ENCODE data around the gene ZNRF3. TPM values are rescaled to one million over a fixed set of nuclear protein-coding genes. Genes with fewer than 3 reads are reported as not detected.

Gene ZNRF3
- total RNA-seq, result 10 to 100 TPM in 1 of 2 donors, 1 to 10 TPM in 1; 8.8 to 13.1 TPM
- 10 to 100 TPM; 24.9 to 30.4 (median 28.6) TPM for polyA plus RNA-seq (ENCODE audit: insufficient read length in 6 of 6)
- long read RNA-seq, donor 1, full-length matches to known transcripts, result 2 of 30 reads
- long read RNA-seq, donor 1, partial matches to known transcripts, result 28 of 30 reads
- long read RNA-seq, donor 1, other reads (novel, unspliced or antisense), result 0 of 30 reads
- long read RNA-seq, donor 2, full-length matches to known transcripts, result 2 of 14 reads
- long read RNA-seq, donor 2, partial matches to known transcripts, result 12 of 14 reads
- long read RNA-seq, donor 2, other reads (novel, unspliced or antisense), result 0 of 14 reads
- long read RNA-seq, donor 3, full-length matches to known transcripts, result 4 of 10 reads
- long read RNA-seq, donor 3, partial matches to known transcripts, result 6 of 10 reads
- long read RNA-seq, donor 3, other reads (novel, unspliced or antisense), result 0 of 10 reads
- long read RNA-seq, donor 4, partial matches to known transcripts, result 2 of 3 reads
- long read RNA-seq, donor 4, other reads (novel, unspliced or antisense), result 1 of 3 reads
- long read RNA-seq, donor 5, partial matches to known transcripts, result 5 of 5 reads
- long read RNA-seq, donor 5, other reads (novel, unspliced or antisense), result 0 of 5 reads
- long read RNA-seq, donor 6, full-length matches to known transcripts, result 3 of 10 reads
- long read RNA-seq, donor 6, partial matches to known transcripts, result 7 of 10 reads
- long read RNA-seq, donor 6, other reads (novel, unspliced or antisense), result 0 of 10 reads
- long read RNA-seq, donor 7, full-length matches to known transcripts, result 4 of 4 reads
- long read RNA-seq, donor 7, partial matches to known transcripts, result 0 of 4 reads
- long read RNA-seq, donor 7, other reads (novel, unspliced or antisense), result 0 of 4 reads
- long read RNA-seq, donor 8, full-length matches to known transcripts, result 3 of 9 reads
- long read RNA-seq, donor 8, partial matches to known transcripts, result 6 of 9 reads
- long read RNA-seq, donor 8, other reads (novel, unspliced or antisense), result 0 of 9 reads
- long read RNA-seq, donor 9, result 0 reads
- long read RNA-seq, donor 10, partial matches to known transcripts, result 2 of 2 reads
- long read RNA-seq, donor 10, other reads (novel, unspliced or antisense), result 0 of 2 reads
- long read RNA-seq, donor 11, full-length matches to known transcripts, result 2 of 2 reads
- long read RNA-seq, donor 11, partial matches to known transcripts, result 0 of 2 reads
- long read RNA-seq, donor 11, other reads (novel, unspliced or antisense), result 0 of 2 reads
- long read RNA-seq, donor 12, full-length matches to known transcripts, result 1 of 10 reads
- long read RNA-seq, donor 12, partial matches to known transcripts, result 9 of 10 reads
- long read RNA-seq, donor 12, other reads (novel, unspliced or antisense), result 0 of 10 reads

DNA sequence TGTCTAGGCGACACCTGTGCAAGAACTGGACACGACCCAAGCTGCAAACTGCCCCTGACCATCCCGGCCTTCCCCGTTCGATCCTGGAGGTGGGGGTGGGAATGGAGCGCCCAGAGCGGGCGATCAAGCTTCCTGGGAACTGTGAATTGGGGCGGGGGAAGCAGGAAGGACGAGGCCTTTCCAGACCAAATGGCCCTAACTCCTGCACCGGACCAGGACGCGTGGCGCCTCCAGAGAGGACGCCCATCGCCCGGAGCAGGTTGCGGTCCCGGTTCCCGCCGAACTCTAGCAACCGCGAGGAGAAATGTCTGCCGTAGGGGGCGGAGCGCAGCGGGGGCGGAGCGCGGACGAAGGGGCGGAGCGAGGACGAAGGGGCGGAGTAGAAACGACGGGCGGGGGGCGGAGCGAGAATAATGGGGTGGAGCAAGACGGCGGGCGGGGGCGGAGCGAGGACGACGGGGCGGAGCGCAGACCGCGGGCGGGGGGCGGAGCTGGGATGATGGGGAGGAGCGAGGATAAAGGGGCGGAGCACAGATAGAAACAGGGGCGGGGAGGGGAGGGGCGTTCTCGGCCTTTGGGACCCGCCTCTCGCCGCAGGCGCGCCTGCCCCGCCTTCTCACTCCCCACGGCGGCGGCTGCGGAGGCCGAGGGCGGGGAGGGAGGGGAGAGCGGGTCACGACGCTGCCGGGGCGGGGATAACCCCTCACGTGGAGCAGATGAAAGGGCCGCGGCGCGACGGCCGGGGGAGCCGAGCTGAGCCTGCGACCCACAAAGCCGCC is at the start of gene ZNRF3:
ZNRF3 (plus strand) TSS at position 695 of the 779 bp plus-strand sequence. CDS start 195 bp downstream, outside the sequence.
- intact Hi-C loops (cut with DNase I), result no loop called here
- ATAC-seq, result peak; percentile 97

DNA sequence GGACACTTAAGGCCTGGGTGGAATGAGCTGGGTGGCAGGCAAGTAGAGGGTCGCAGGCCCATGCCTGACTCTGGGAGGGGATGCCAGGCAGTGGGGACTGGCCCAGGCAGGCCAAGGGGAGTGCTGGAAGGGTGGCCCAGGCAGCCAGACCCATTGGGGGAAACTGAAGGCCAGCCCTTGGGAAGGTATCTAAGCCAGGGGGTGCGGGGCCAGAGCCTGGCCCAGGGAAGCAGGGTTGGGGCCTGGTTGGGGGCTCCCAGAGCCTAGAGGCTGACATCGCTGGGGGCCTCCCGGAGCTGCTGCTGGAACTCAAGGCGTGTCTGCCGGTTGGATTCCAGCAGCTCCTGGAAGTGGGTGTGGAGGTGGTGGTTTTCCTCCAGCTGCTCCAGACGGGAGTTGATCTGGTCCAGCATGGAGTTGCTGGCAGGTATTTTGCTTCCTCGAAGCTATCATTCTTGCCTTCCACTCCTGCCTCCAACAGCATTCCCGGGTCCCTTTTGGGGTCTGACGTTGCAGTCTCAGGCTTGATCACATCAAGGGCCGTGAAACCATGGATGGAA is 47.7 kb upstream of the ZNRF3 start:
- Histone ChIP-seq H3K27me3 (no peaks in the 10 kb centered on the region), H3K4me3 (no peak overlapping the region), H3K9me3 (no peaks in the 10 kb centered on the region), H3K36me3 (no peaks in the 10 kb centered on the region), H3K27ac (no peak overlapping the region), H3K4me1 (no peaks in the 10 kb centered on the region)
- TF ChIP-seq, protein P1, sequence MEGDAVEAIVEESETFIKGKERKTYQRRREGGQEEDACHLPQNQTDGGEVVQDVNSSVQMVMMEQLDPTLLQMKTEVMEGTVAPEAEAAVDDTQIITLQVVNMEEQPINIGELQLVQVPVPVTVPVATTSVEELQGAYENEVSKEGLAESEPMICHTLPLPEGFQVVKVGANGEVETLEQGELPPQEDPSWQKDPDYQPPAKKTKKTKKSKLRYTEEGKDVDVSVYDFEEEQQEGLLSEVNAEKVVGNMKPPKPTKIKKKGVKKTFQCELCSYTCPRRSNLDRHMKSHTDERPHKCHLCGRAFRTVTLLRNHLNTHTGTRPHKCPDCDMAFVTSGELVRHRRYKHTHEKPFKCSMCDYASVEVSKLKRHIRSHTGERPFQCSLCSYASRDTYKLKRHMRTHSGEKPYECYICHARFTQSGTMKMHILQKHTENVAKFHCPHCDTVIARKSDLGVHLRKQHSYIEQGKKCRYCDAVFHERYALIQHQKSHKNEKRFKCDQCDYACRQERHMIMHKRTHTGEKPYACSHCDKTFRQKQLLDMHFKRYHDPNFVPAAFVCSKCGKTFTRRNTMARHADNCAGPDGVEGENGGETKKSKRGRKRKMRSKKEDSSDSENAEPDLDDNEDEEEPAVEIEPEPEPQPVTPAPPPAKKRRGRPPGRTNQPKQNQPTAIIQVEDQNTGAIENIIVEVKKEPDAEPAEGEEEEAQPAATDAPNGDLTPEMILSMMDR (IDR thresholded peaks at IDR 0.05), result no peak
- ATAC-seq, result no peak
- no peak for DNase-seq
- intact Hi-C loops (cut with DNase I), result no loop called here

More for the DNA sequence above, at the start of gene ZNRF3:
- no peaks in the 10 kb centered on the region for H3K36me3 ChIP-seq
- peak within 1 kb of the TSS; percentile 56 to 60 for H3K4me3 ChIP-seq
- H3K27ac ChIP-seq, result peak within 1 kb of the TSS in 1 of 2 donors; percentile 48
- peak; percentile 86 to 97 (median 94) for DNase-seq
- TF ChIP-seq, protein P1 (IDR thresholded peaks at IDR 0.05), result no peak
- no peaks in the 10 kb centered on the region for H3K9me3 ChIP-seq
- peaks cover 0 to 21% of the 10 kb centered on the region in 2 donors for H3K4me1 ChIP-seq
- peaks cover 0 to 17% of the 10 kb centered on the region in 2 donors for H3K27me3 ChIP-seq

DNA sequence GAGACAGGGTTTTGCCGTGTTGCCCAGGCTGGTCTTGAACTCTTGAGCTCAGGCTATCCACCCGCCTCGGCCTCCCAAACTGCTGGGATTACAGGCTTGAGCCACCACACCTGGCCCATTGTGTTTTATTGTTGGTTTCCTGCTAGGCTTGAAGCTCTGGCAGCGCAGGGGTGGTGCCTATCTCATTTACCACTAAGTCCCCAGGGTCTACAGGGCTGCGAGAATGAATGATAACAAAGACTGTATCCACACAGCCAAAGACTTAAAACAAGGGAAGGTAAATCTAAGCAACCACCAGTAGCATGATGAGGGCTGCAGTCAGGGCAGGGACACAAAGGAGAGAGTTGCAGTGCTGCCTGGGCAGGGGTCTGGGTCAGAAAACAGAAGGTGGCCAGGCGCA is 45.7 kb upstream of the ZNRF3 start:
- no peak overlapping the region for H3K27ac ChIP-seq
- H3K9me3 ChIP-seq, result no peaks in the 10 kb centered on the region
- H3K4me1 ChIP-seq, result no peaks in the 10 kb centered on the region
- no peaks in the 10 kb centered on the region for H3K27me3 ChIP-seq
- ATAC-seq (no peak), DNase-seq (no peak)
- H3K36me3 ChIP-seq, result no peaks in the 10 kb centered on the region
- TF ChIP-seq, protein P1 (IDR thresholded peaks at IDR 0.05), result no peak
- H3K4me3 ChIP-seq, result no peak overlapping the region
- intact Hi-C loops (cut with DNase I), result no loop called here

DNA sequence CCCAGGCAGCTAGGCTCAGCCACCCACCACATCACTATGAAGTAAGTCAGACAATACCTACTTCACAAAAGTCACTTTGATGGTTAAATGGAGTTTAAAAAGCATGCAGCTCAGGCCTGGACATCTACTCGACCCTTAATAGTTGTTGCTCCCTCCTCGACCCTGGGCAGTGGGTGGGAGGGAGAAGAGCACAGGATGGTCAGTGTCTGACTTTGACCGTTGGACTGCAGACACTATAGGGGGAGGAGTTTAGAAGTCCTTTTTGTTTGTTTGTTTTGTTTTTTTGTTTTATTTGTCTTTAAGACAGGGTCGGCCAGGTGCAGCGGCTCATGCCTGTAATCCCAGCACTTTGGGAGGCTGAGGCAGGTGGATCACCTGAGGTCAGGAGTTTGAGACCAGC is 44.4 kb upstream of the ZNRF3 start:
- H3K4me1 ChIP-seq, result no peaks in the 10 kb centered on the region
- no peak for ATAC-seq
- intact Hi-C loops (cut with DNase I), result no loop called here

More for the DNA sequence above, 44.4 kb upstream of the ZNRF3 start:
- no peak overlapping the region for H3K27ac ChIP-seq
- DNase-seq, result no peak
- H3K27me3 ChIP-seq, result no peaks in the 10 kb centered on the region
- H3K9me3 ChIP-seq, result no peaks in the 10 kb centered on the region
- H3K36me3 ChIP-seq, result no peaks in the 10 kb centered on the region
- no peak overlapping the region for H3K4me3 ChIP-seq
- TF ChIP-seq, protein P1 (IDR thresholded peaks at IDR 0.05), result no peak
